Lung (tissue), 12 donors: ENCODE data around the gene PMM2. TPM values are rescaled to one million over a fixed set of nuclear protein-coding genes. Genes with fewer than 3 reads are reported as not detected.
A peak's percentile ranks its signal among the peaks of the same experiment; 100 is the strongest.

ENCODE experiments used
- ATAC-seq: fragments of 200-7000 bp; cut with Tn5 transposase; one replicate; pipeline ENCODE4 v1.9.1; 2020; ENCODE audit warnings: moderate number of reproducible peaks; ENCODE audit not compliant: insufficient read depth, low FRiP score
- DNase-seq, 3 donors: peaks; one replicate each; pipeline ENCODE4 v3.0.0-alpha.2; 2013 to 2017
- H3K27ac ChIP-seq, 2 donors: one replicate each; pipeline ENCODE4 v1.5.1; 2013; ENCODE audit warnings: mild to moderate bottlenecking in 2 of 2, moderate library complexity in 2 of 2, control low read depth in 1 of 2, inconsistent platforms in 1 of 2, low read depth in 1 of 2, low read length in 1 of 2
- H3K27me3 ChIP-seq, 3 donors: one replicate each; pipeline ENCODE4 v1.5.1; 2013; ENCODE audit warnings: low read length in 2 of 3; ENCODE audit not compliant: control insufficient read depth in 3 of 3, insufficient read depth in 3 of 3
- H3K36me3 ChIP-seq, 4 donors: one replicate each; pipeline ENCODE4 v1.5.1; 2013; ENCODE audit warnings: low read length in 4 of 4, mild to moderate bottlenecking in 1 of 4, moderate library complexity in 1 of 4; ENCODE audit not compliant: control insufficient read depth in 4 of 4, insufficient read depth in 4 of 4
- H3K4me1 ChIP-seq, 5 donors: one replicate each; pipeline ENCODE4 v1.5.1; 2013; ENCODE audit warnings: low read length in 5 of 5, mild to moderate bottlenecking in 2 of 5, moderate library complexity in 1 of 5; ENCODE audit not compliant: control insufficient read depth in 5 of 5, insufficient read depth in 5 of 5
- H3K4me3 ChIP-seq: one replicate; pipeline ENCODE4 v1.5.1; 2013; ENCODE audit warnings: mild to moderate bottlenecking, control low read depth, moderate library complexity
- H3K9ac ChIP-seq, 2 donors: one replicate each; pipeline ENCODE4 v1.5.1; 2013; ENCODE audit warnings: low read length in 2 of 2, control low read depth in 1 of 2; ENCODE audit not compliant: insufficient read depth in 1 of 2
- H3K9me3 ChIP-seq, 4 donors: one replicate each; pipeline ENCODE4 v1.5.1; 2013; ENCODE audit warnings: low read length in 3 of 4, mild to moderate bottlenecking in 1 of 4, moderate library complexity in 1 of 4; ENCODE audit not compliant: control insufficient read depth in 4 of 4, insufficient read depth in 3 of 4
- WGBS, 2 donors: extraction: QIAGEN DNeasy Blood & Tissue Kit; methylation state at CpG; one replicate each; pipeline ENCODE4 v1.1.7; 2013; 5-methylcytosine and 5-hydroxymethylcytosine counted together
- polyA plus RNA-seq, 2 donors: library from polyadenylated mRNA; stranded (reverse); fragments of 200-250 nt; gene quantifications; one replicate each; pipeline ENCODE4 v1.2.1, GENCODE V29; 2013
- total RNA-seq, 2 donors: library from RNA; depleted of rRNA in 1 of 2; stranded (reverse); fragments of >200 nt in 1 of 2; gene quantifications; one replicate each; pipeline ENCODE4 v1.2.1, GENCODE V29; 2014 to 2021
- TF ChIP-seq, protein P1 (sequence below): IDR thresholded peaks from 2 replicates; pipeline ENCODE4 v1.5.1; 2012; ENCODE audit warnings: mild to moderate bottlenecking; ENCODE audit errors: control extremely low read depth, extremely low read depth
- donor health status: control.
- donor health status: control.
- donor health status: Bipolar disorder and iron deficiency.
- donor health status: healthy.
- donor health status: DM: yes; HTN: yes; CAD: no.

The PMM2 gene
- total and polyA plus RNA-seq, 4 donors = 27.1 to 40.0 (median 32.0) TPM

DNA sequence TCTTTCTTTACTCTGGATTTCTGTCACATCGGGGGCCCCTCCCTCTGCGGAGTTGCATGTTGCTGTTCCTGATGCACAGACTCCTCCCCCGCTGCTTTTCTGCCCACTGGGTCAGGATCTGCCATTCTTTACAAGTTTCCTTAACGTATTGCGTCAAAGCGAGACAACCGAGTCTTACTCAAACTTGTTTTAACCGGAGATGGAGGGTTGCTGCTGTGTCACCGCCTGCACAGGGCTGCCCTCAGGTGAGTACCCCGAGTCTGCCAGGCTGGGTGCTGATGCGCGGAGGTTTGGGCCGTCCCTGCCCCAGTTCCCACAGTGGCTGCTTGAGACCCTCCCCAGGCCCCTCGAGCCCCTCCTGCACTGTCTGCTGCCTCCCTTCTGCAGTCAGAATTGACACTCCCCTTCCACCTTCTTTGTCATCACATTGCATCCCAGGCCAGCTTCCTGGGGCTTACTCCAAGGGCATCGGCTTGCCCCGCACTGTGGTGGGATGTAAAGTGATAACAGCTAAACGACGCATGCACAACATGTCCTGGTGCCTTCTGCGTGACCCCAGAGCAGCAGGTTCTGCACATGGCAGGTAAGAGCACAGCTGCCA lies 51.9 kb downstream of the PMM2 start:
- Histone ChIP-seq H3K4me3 (no peak overlapping the region), H3K27me3 (no peaks in the 10 kb centered on the region), H3K9me3 (no peaks in the 10 kb centered on the region), H3K36me3 (peaks cover 5 to 34% (median 19%) of the 10 kb centered on the region in 4 donors), H3K4me1 (peaks cover 0 to 11% (median 0%) of the 10 kb centered on the region in 5 donors), H3K27ac (peak overlapping the region in 1 of 2 donors; percentile 15), H3K9ac (no peak overlapping the region)
- TF ChIP-seq, protein P1, sequence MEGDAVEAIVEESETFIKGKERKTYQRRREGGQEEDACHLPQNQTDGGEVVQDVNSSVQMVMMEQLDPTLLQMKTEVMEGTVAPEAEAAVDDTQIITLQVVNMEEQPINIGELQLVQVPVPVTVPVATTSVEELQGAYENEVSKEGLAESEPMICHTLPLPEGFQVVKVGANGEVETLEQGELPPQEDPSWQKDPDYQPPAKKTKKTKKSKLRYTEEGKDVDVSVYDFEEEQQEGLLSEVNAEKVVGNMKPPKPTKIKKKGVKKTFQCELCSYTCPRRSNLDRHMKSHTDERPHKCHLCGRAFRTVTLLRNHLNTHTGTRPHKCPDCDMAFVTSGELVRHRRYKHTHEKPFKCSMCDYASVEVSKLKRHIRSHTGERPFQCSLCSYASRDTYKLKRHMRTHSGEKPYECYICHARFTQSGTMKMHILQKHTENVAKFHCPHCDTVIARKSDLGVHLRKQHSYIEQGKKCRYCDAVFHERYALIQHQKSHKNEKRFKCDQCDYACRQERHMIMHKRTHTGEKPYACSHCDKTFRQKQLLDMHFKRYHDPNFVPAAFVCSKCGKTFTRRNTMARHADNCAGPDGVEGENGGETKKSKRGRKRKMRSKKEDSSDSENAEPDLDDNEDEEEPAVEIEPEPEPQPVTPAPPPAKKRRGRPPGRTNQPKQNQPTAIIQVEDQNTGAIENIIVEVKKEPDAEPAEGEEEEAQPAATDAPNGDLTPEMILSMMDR = no peak
- no peak for DNase-seq
- 65 to 81% methylated on average over 19 of the region's 19 CpGs for WGBS, 2 donors
- no peak for ATAC-seq

DNA sequence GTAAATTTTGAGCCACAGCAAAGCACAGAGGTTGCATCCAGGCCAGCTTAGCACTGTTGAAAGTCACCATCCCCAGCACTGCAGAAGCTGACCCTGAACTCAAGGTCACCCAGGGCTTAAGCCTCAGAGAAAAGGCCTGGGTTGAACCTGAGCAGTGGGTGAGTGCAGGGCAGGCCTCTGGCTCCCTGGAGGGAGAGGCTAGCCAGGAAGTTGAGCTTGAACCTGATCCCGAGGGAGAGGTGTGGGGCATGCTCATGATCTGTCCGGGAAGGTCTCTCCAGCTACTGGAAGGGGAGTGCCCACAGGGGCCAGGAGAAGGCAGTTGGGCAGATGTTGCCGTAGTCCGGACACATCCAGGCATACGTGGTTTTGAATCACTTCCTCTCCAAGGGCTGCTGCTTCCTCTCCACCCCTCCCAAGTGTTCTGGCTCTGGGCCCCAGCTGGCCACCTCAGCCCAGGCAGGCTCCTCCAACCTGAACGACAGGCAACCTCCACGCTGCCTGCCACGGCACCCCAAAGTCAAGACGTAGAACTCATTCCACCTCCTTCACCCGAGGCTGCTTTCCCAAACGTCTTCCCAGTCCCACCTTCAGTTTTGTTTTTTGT lies 52.7 kb downstream of the PMM2 start:
- Histone ChIP-seq H3K4me1 (peaks cover 0 to 13% (median 0%) of the 10 kb centered on the region in 5 donors), H3K9me3 (no peaks in the 10 kb centered on the region), H3K36me3 (peaks cover 5 to 42% (median 24%) of the 10 kb centered on the region in 4 donors), H3K4me3 (no peak overlapping the region), H3K9ac (no peak overlapping the region), H3K27me3 (no peaks in the 10 kb centered on the region), H3K27ac (peak overlapping the region; percentile 17 to 44)
- DNase-seq (peak in 1 of 3 donors; percentile 55), ATAC-seq (peak; percentile 72)
- WGBS, 2 donors = 15 to 39% methylated on average over 11 of the region's 11 CpGs
- TF ChIP-seq, protein P1 = no peak

DNA sequence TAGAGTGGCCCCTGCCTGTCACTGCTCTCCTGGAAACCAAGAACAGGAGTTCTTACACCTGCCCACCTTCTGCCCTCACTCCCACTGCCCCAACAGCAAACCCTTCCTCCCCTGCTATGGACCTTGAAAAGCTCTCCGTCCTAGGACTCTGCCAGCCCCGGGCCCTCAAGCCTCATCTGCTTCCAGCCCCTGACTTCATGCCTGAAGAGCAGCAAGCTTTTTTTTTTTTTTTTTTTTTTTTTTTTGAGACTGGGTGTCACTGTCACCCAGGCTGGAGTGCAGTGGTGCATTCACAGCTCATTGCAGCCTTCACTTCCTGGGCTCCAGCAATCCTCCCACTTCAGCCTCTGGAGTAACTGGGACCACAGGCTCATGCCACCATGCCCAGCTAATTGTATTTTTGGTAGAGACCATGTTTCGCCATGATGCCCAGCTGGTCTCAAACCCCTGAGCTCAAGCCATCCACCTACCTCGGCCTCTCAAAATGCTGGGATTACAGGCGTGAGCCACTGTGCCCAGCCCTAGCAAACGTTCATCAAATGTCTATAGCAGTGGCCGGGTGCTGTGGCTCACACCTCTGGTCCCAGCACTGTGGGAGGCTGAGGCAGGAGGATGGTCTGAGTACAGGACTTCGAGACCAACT lies 54.2 kb downstream of the PMM2 start:
- H3K36me3 ChIP-seq = peaks cover 5 to 51% (median 34%) of the 10 kb centered on the region in 4 donors
- DNase-seq = no peak

More for the DNA sequence above, 54.2 kb downstream of the PMM2 start:
- Histone ChIP-seq H3K9ac (no peak overlapping the region), H3K27ac (peak overlapping the region in 1 of 2 donors; percentile 66), H3K9me3 (no peaks in the 10 kb centered on the region), H3K27me3 (no peaks in the 10 kb centered on the region), H3K4me3 (no peak overlapping the region), H3K4me1 (peaks cover 0 to 11% (median 0%) of the 10 kb centered on the region in 5 donors)
- TF ChIP-seq, protein P1 = no peak
- no peak for ATAC-seq
- WGBS, 2 donors = 93 to 95% methylated on average over 8 of the region's 8 CpGs
